ENCODE results near the gene FAM169A. TPM values are rescaled to one million over a fixed set of nuclear protein-coding genes. Genes with fewer than 3 reads are reported as not detected.
"Not testable (repeated sequence)": the region's sequence is repeated elsewhere in the genome, so short reads cannot be mapped to it uniquely, and the experiment has no call there.

The FAM169A gene
- total and polyA plus RNA-seq, 12 donors: 0.25 to 10.6 (median 4.4) TPM

DNA sequence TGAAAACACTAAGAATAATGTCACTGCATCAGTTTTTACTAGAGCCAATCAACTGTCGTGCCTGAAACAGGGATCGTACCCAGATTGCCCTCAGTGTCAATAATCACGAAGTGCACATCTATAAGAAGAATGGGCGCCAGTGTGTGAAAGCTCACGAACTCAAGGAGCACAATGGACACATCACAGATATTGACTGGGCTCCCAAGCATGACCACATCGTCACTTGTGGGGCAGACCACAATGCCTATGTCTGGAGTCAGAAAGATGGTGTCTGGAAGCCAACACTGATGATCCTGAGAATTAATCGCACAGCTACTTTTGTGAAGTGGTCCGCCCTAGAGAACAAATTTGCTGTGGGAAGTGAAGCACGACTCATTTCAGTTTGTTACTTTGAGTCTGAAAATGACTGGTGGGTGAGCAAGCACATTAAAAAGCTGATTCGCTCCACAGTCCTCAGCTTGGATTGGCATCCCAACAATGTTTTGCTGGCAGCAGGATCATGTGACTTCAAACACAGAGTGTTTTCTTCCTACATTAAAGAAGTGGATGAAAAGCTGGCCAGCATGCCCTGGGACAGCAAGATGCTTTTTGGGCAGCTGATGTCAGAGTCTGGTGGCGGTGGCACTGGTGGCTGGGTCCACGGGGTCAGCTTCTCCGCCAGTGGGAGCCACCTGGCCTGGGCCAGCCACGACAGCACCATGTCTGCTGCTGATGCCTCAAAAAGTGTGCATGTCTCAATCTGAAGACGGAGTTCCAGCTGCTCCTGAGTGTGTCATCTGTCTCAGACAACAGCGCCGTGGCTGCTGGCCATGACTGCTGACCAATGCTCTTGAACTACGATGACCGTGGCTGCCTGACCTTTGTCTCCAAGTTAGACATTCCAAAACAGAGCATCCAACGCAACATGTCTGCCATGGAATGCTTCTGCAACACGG, 66.9 kb downstream of the FAM169A start:
- H3K9me3 ChIP-seq: no peaks in the 10 kb centered on the region
- H3K27me3 ChIP-seq: no peaks in the 10 kb centered on the region
- H3K36me3 ChIP-seq: no peaks in the 10 kb centered on the region
- no peaks in the 10 kb centered on the region for H3K4me1 ChIP-seq
- H3K27ac ChIP-seq: no peak overlapping the region
- no peak overlapping the region for H3K4me3 ChIP-seq
- 85 to 88% methylated on average over 21 of the region's 21 CpGs for WGBS, 2 donors
- ATAC-seq (no peak), DNase-seq (no peak)
- intact Hi-C loops (cut with DNase I): no loop called here
- no peak for TF ChIP-seq CTCF (IDR thresholded peaks at IDR 0.05)

DNA sequence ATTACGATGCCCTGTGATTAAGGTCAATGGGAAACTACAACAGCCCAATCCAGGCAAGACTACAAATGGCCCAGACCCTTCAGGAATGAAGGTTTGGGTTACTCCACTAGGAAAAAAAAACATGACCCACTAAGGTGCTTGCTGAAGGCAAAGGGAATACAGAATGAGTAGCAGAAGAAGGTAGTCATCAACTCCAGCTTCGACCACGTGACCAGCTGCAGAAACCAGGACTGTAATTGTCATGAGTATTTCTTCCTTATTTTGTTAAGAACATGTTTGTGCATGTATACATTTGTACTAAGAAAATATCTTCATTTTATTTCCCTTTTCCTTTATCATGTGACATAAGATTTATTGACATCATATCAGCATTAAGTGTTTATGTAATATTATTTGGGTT, 74.5 kb downstream of the FAM169A start:
- H3K4me1 ChIP-seq; H3K9me3 ChIP-seq; ATAC-seq; H3K27me3 ChIP-seq; H3K36me3 ChIP-seq; intact Hi-C loops (cut with DNase I); H3K4me3 ChIP-seq; H3K27ac ChIP-seq; DNase-seq: not testable (repeated sequence)
- 91 to 92% methylated on average over 3 of the region's 3 CpGs for WGBS, 2 donors

DNA sequence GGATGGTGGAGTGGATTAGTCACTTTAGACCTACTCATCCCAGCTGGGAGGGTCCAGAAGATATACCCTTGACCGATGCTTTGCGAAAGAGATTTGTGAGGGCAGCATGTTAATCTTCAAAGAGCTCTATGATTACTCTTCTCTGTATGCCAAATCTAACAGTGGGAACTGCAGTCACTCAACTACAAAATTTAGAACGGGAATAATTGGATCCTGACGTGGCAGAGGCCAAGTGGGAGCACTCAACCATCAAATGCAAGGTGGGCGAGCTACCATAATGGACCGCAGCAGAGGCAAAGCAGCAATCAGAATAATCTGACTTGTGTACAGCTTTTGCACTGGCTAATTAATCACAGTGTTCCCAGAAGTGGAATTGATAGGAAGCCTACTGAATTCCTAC, 78.8 kb downstream of the FAM169A start:
- Histone ChIP-seq H3K27ac (no peak overlapping the region), H3K4me1 (no peaks in the 10 kb centered on the region), H3K4me3 (no peak overlapping the region), H3K36me3 (no peaks in the 10 kb centered on the region), H3K9me3 (peaks cover 0 to 5% (median 0%) of the 10 kb centered on the region in 11 donors), H3K27me3 (no peaks in the 10 kb centered on the region)
- WGBS, 2 donors: 90 to 94% methylated on average over 6 of the region's 6 CpGs
- DNase-seq: no peak
- intact Hi-C loops (cut with DNase I): no loop called here
- no peak for TF ChIP-seq CTCF (IDR thresholded peaks at IDR 0.05)
- ATAC-seq: no peak

DNA sequence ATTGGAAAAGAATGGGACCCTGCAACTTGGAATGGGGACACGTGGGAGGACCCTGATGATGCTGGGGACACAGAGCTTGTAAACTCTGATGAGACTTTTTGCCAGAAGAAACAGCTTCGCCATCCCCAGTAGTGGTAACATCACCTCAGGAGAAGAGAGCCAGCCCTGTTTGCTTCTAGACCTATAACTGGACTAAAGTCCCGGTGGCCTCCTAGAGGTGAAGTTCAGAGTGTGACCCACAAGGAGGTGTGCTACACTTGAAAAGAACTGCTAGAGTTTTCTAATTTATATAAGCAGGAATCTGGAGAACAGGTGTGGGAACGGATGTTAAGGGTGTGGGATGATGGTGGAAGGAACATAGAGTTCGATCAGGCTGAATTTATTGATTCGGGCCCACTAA, 79.3 kb downstream of the FAM169A start:
- Histone ChIP-seq H3K27me3 (no peaks in the 10 kb centered on the region), H3K4me1 (no peaks in the 10 kb centered on the region), H3K27ac (no peak overlapping the region), H3K9me3 (peaks cover 0 to 2% (median 0%) of the 10 kb centered on the region in 11 donors), H3K4me3 (no peak overlapping the region), H3K36me3 (no peaks in the 10 kb centered on the region)
- TF ChIP-seq CTCF (IDR thresholded peaks at IDR 0.05): no peak
- no peak for ATAC-seq
- intact Hi-C loops (cut with DNase I): no loop called here
- DNase-seq: no peak
- 90% methylated on average over 6 of the region's 6 CpGs for WGBS, 2 donors

DNA sequence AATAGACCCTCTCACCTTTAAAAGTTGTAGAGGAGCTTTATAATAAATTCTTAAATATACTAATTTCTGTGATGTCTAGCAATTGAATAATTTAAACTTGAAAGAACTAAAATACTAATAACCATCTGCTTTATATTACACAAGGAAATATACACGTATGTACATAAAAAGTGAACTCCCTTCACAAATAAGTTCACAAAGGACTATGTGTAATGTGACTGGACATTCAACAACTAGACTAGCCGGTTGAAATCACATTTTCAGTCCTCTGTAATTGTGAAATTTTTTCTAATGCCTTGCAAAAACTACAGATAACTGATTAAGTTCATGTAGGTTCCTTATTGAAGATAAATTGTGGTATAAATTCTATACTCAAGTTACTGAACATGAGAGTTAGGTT, 87.6 kb downstream of the FAM169A start:
- H3K9me3 ChIP-seq: no peaks in the 10 kb centered on the region
- intact Hi-C loops (cut with DNase I): loop anchor here in 2 of 10 donors (10.0 kb wide), 2 partner anchors 136 to 606 kb away; no protein-coding TSS in a partner anchor
- ATAC-seq (no peak), DNase-seq (no peak)
- H3K27ac ChIP-seq: no peak overlapping the region
- peaks cover 0 to 63% (median 17%) of the 10 kb centered on the region in 9 donors for H3K36me3 ChIP-seq
- H3K4me3 ChIP-seq: no peak overlapping the region
- no peaks in the 10 kb centered on the region for H3K4me1 ChIP-seq
- 88 to 90% methylated on average over 2 of the region's 2 CpGs for WGBS, 2 donors
- TF ChIP-seq CTCF (IDR thresholded peaks at IDR 0.05): no peak
- H3K27me3 ChIP-seq: no peaks in the 10 kb centered on the region

Data from heart right ventricle (tissue), 16 donors.